GM23338 (cell line): Measurements from ENCODE around the gene RBM44. TPM values are rescaled to one million over a fixed set of nuclear protein-coding genes. Genes with fewer than 3 reads are reported as not detected.

Experiments used
- ATAC-seq: fragments of 200-7000 bp; cut with Tn5 transposase; 3 replicates; pipeline ENCODE4 v1.9.1; 2020
- DNase-seq: peaks from one replicate; pipeline ENCODE4 v3.0.0-alpha.2; 2015; ENCODE audit warnings: low spot score
- H2AFZ ChIP-seq: fragments of 200-600 bp; sonication (generic); 2 replicates; pipeline ENCODE4 v1.8.0; 2016; ENCODE audit warnings: antibody characterized with exemption, mild to moderate bottlenecking, moderate library complexity
- H3F3A ChIP-seq: fragments of 200-600 bp; sonication (generic); replicated peaks from 2 replicates; pipeline ENCODE4 v1.8.0; 2017; ENCODE audit warnings: antibody characterized with exemption, mixed run types, low read depth
- H3K27ac ChIP-seq: fragments of 200-600 bp; sonication (generic); 2 replicates; pipeline ENCODE4 v1.6.1; 2016; ENCODE audit warnings: low read depth
- H3K27me3 ChIP-seq: fragments of 200-600 bp; sonication (generic); 2 replicates; pipeline ENCODE4 v1.8.0; 2016; ENCODE audit warnings: mild to moderate bottlenecking, mixed run types, moderate library complexity; ENCODE audit not compliant: insufficient read depth
- H3K36me3 ChIP-seq: fragments of 200-600 bp; sonication (generic); 2 replicates; pipeline ENCODE4 v1.8.0; 2016; ENCODE audit warnings: mild to moderate bottlenecking; ENCODE audit not compliant: insufficient read depth
- H3K4me1 ChIP-seq: fragments of 200-600 bp; sonication (generic); 2 replicates; pipeline ENCODE4 v1.8.0; 2016; ENCODE audit warnings: mild to moderate bottlenecking, moderate library complexity; ENCODE audit not compliant: insufficient read depth
- H3K4me2 ChIP-seq: fragments of 200-600 bp; sonication (generic); 2 replicates; pipeline ENCODE4 v1.7.1; 2017; ENCODE audit warnings: mixed run types
- H3K4me3 ChIP-seq: fragments of 200-600 bp; sonication (generic); 2 replicates; pipeline ENCODE4 v1.6.1; 2016; ENCODE audit warnings: mixed run types
- H3K79me2 ChIP-seq: fragments of 200-600 bp; sonication (generic); replicated peaks from 2 replicates; pipeline ENCODE4 v1.8.0; 2017; ENCODE audit warnings: mild to moderate bottlenecking; ENCODE audit not compliant: insufficient read depth
- H3K9me2 ChIP-seq: fragments of 200-600 bp; sonication (generic); 2 replicates; pipeline ENCODE4 v1.8.0; 2017; ENCODE audit not compliant: insufficient read depth
- H4K20me1 ChIP-seq: fragments of 200-600 bp; sonication (generic); replicated peaks from 2 replicates; pipeline ENCODE4 v1.8.0; 2017; ENCODE audit warnings: mild to moderate bottlenecking; ENCODE audit not compliant: insufficient read depth
- H3K27ac Mint-ChIP-seq: 2 replicates; pipeline ENCODE4 v1.8.0; 2020; ENCODE audit warnings: inconsistent platforms, mild to moderate bottlenecking, moderate library complexity, mixed read lengths
- H3K27me3 Mint-ChIP-seq: 3 replicates; pipeline ENCODE4 v1.8.0; 2022; ENCODE audit warnings: low read depth, mild to moderate bottlenecking, moderate library complexity, mixed read lengths, inconsistent platforms; ENCODE audit not compliant: insufficient read depth, poor library complexity
- H3K36me3 Mint-ChIP-seq: 3 replicates; pipeline ENCODE4 v1.8.0; 2021; ENCODE audit warnings: low read depth, mild to moderate bottlenecking, inconsistent platforms, moderate library complexity, mixed read lengths
- H3K4me1 Mint-ChIP-seq: 3 replicates; pipeline ENCODE4 v1.8.0; 2020; ENCODE audit warnings: mild to moderate bottlenecking, inconsistent platforms, mixed read lengths
- H3K4me3 Mint-ChIP-seq: 3 replicates; pipeline ENCODE4 v1.8.0; 2021; ENCODE audit warnings: moderate library complexity, mild to moderate bottlenecking, inconsistent platforms, mixed read lengths
- H3K9me3 Mint-ChIP-seq: 3 replicates; pipeline ENCODE4 v1.8.0; 2020; ENCODE audit warnings: moderate library complexity, mild to moderate bottlenecking, inconsistent platforms, mixed read lengths
- CREB1 ChIP-seq: fragments of 250-450 bp; sonication (Bioruptor Pico); IDR thresholded peaks from 2 replicates; pipeline ENCODE4 v1.5.0; 2020; ENCODE audit warnings: low read depth, mild to moderate bottlenecking, moderate library complexity
- EZH2 ChIP-seq: fragments of 200-600 bp; sonication (generic); IDR thresholded peaks from one replicate; pipeline ENCODE4 v1.8.0; 2017; ENCODE audit warnings: antibody characterized with exemption, mild to moderate bottlenecking, low read depth; ENCODE audit not compliant: unreplicated experiment
- EZH2phosphoT487 ChIP-seq: fragments of 200-600 bp; sonication (generic); IDR thresholded peaks from one replicate; pipeline ENCODE4 v1.8.1; 2018; ENCODE audit warnings: antibody characterized with exemption; ENCODE audit not compliant: unreplicated experiment
- JUNB ChIP-seq: IDR thresholded peaks from one replicate; pipeline ENCODE4 v1.6.1; 2016; ENCODE audit warnings: antibody characterized with exemption; ENCODE audit not compliant: unreplicated experiment
- NANOG ChIP-seq: IDR thresholded peaks from 2 replicates; pipeline ENCODE4 v1.6.1; 2016; ENCODE audit warnings: antibody characterized with exemption, borderline replicate concordance
- POLR2AphosphoS5 ChIP-seq: IDR thresholded peaks from 2 replicates; pipeline ENCODE4 v1.6.1; 2016; ENCODE audit warnings: antibody characterized with exemption, low read depth
- STAT1 ChIP-seq: IDR thresholded peaks from one replicate; pipeline ENCODE4 v1.6.1; 2016; ENCODE audit warnings: antibody characterized with exemption; ENCODE audit not compliant: unreplicated experiment
- ZNF114 ChIP-seq: fragments of 250-450 bp; sonication (Bioruptor Pico); IDR thresholded peaks from 2 replicates; pipeline ENCODE4 v1.5.0; 2020; ENCODE audit warnings: mild to moderate bottlenecking, moderate library complexity
- ZNF331 ChIP-seq: fragments of 250-450 bp; sonication (Bioruptor Pico); IDR thresholded peaks from 2 replicates; pipeline ENCODE4 v1.5.0; 2020; ENCODE audit warnings: low read depth, mild to moderate bottlenecking, moderate library complexity
- ZNF462 ChIP-seq: fragments of 250-450 bp; sonication (Bioruptor Pico); IDR thresholded peaks from 2 replicates; pipeline ENCODE4 v1.5.0; 2020; ENCODE audit warnings: mild to moderate bottlenecking, moderate library complexity
- polyA plus RNA-seq: library from polyadenylated mRNA; unstranded; fragments of >200 nt; fragmentation: Nextera tagmentation; extraction: Ambion mirVana; gene quantifications from 2 replicates; pipeline ENCODE4 v1.2.1, GENCODE V29; 2016
- total RNA-seq: library from RNA; depleted of rRNA; stranded (reverse); fragments of >200 nt; shearing (Covaris generic); gene quantifications from 2 replicates; pipeline ENCODE4 v1.2.3, GENCODE V29; 2014
- TF ChIP-seq, protein P1 (sequence below), 2 experiments: fragments of 200-600 bp in 1 of 2; sonication (generic) in 1 of 2; conservative IDR thresholded peaks; 2 replicates each; pipeline versions ENCODE4 v1.5.1 to v1.6.1; 2016 to 2017; ENCODE audit warnings: antibody characterized with exemption in 2 of 2, low read depth in 2 of 2, mild to moderate bottlenecking in 2 of 2, moderate library complexity in 1 of 2
- TF ChIP-seq, protein P2 (sequence below): IDR thresholded peaks from one replicate; pipeline ENCODE4 v1.6.1; 2018; ENCODE audit warnings: antibody characterized with exemption; ENCODE audit not compliant: unreplicated experiment
- TF ChIP-seq, protein P3 (sequence below): IDR thresholded peaks from 2 replicates; pipeline ENCODE4 v1.6.1; 2016; ENCODE audit warnings: antibody characterized with exemption

RBM44 gene
- total and polyA plus RNA-seq, 2 experiments from 2014 or later = 0.29 to 0.87 TPM

GRCh38 chr2:237888389-237888788 is 89.8 kb downstream of the RBM44 start:
- H3K27me3 ChIP-seq = no peaks in the 10 kb centered on the region
- ATAC-seq = no peak
- H3K4me1 ChIP-seq = no peaks in the 10 kb centered on the region
- TF ChIP-seq NANOG (no peak), STAT1 (no peak), ZNF462 (CRISPR knock-in tag) (no peak), POLR2AphosphoS5 (no peak), EZH2 (no peak), CREB1 (CRISPR knock-in tag) (no peak), EZH2phosphoT487 (no peak), ZNF114 (CRISPR knock-in tag) (no peak), JUNB (no peak), ZNF331 (CRISPR knock-in tag) (no peak)
- TF ChIP-seq, protein P1, sequence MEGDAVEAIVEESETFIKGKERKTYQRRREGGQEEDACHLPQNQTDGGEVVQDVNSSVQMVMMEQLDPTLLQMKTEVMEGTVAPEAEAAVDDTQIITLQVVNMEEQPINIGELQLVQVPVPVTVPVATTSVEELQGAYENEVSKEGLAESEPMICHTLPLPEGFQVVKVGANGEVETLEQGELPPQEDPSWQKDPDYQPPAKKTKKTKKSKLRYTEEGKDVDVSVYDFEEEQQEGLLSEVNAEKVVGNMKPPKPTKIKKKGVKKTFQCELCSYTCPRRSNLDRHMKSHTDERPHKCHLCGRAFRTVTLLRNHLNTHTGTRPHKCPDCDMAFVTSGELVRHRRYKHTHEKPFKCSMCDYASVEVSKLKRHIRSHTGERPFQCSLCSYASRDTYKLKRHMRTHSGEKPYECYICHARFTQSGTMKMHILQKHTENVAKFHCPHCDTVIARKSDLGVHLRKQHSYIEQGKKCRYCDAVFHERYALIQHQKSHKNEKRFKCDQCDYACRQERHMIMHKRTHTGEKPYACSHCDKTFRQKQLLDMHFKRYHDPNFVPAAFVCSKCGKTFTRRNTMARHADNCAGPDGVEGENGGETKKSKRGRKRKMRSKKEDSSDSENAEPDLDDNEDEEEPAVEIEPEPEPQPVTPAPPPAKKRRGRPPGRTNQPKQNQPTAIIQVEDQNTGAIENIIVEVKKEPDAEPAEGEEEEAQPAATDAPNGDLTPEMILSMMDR (conservative IDR thresholded peaks at IDR 0.05; ENCODE audit: low read depth in 2 of 2) = no peak
- TF ChIP-seq, protein P2, sequence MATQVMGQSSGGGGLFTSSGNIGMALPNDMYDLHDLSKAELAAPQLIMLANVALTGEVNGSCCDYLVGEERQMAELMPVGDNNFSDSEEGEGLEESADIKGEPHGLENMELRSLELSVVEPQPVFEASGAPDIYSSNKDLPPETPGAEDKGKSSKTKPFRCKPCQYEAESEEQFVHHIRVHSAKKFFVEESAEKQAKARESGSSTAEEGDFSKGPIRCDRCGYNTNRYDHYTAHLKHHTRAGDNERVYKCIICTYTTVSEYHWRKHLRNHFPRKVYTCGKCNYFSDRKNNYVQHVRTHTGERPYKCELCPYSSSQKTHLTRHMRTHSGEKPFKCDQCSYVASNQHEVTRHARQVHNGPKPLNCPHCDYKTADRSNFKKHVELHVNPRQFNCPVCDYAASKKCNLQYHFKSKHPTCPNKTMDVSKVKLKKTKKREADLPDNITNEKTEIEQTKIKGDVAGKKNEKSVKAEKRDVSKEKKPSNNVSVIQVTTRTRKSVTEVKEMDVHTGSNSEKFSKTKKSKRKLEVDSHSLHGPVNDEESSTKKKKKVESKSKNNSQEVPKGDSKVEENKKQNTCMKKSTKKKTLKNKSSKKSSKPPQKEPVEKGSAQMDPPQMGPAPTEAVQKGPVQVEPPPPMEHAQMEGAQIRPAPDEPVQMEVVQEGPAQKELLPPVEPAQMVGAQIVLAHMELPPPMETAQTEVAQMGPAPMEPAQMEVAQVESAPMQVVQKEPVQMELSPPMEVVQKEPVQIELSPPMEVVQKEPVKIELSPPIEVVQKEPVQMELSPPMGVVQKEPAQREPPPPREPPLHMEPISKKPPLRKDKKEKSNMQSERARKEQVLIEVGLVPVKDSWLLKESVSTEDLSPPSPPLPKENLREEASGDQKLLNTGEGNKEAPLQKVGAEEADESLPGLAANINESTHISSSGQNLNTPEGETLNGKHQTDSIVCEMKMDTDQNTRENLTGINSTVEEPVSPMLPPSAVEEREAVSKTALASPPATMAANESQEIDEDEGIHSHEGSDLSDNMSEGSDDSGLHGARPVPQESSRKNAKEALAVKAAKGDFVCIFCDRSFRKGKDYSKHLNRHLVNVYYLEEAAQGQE = no peak
- TF ChIP-seq, protein P3, sequence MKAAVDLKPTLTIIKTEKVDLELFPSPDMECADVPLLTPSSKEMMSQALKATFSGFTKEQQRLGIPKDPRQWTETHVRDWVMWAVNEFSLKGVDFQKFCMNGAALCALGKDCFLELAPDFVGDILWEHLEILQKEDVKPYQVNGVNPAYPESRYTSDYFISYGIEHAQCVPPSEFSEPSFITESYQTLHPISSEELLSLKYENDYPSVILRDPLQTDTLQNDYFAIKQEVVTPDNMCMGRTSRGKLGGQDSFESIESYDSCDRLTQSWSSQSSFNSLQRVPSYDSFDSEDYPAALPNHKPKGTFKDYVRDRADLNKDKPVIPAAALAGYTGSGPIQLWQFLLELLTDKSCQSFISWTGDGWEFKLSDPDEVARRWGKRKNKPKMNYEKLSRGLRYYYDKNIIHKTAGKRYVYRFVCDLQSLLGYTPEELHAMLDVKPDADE = no peak
- Mint-ChIP-seq H3K36me3 (no peaks in the 10 kb centered on the region), H3K4me1 (no peaks in the 10 kb centered on the region), H3K4me3 (no peak overlapping the region), H3K27ac (no peak overlapping the region), H3K27me3 (peaks cover 5% of the 10 kb centered on the region), H3K9me3 (no peaks in the 10 kb centered on the region)
- no peak overlapping the region for H3K4me3 ChIP-seq
- no peaks in the 10 kb centered on the region for H3K79me2 ChIP-seq
- H3K27ac ChIP-seq = no peak overlapping the region
- DNase-seq = no peak
- H3K9me2 ChIP-seq = no peaks in the 10 kb centered on the region
- no peak overlapping the region for H2AFZ ChIP-seq
- H3F3A ChIP-seq = no peaks in the 10 kb centered on the region
- no peaks in the 10 kb centered on the region for H3K36me3 ChIP-seq
- no peak overlapping the region for H3K4me2 ChIP-seq
- no peaks in the 10 kb centered on the region for H4K20me1 ChIP-seq
